K562 (cell line): ENCODE results near the gene RNF212B. TPM values are rescaled to one million over a fixed set of nuclear protein-coding genes. Genes with fewer than 3 reads are reported as not detected.

Experiments
- CEBPG ChIP-seq, 3 experiments: fragments of 200-800 bp in 1 of 3; sonication (Bioruptor generic) in 1 of 3; sonication (generic) in 1 of 3; formaldehyde crosslinking in 1 of 3; IDR thresholded peaks in 2 of 3; conservative IDR thresholded peaks in 1 of 3; 2 replicates each; pipeline versions ENCODE4 v1.6.1 to v1.8.0; 2016 to 2022; ENCODE audit warnings: missing compliant biosample characterization in 2 of 3, missing genetic modification characterization in 2 of 3, mild to moderate bottlenecking in 1 of 3, missing genetic modification reagents in 1 of 3
- CXXC5 ChIP-seq: fragments of 250-450 bp; sonication (Bioruptor Pico); IDR thresholded peaks from 2 replicates; pipeline ENCODE4 v1.8.0; 2022; ENCODE audit warnings: inconsistent platforms, mild to moderate bottlenecking, moderate library complexity
- DPF2 ChIP-seq: fragments of 450-650 bp; IDR thresholded peaks from 2 replicates; pipeline ENCODE4 v1.6.1; 2016
- ZNF764 ChIP-seq: fragments of 250-450 bp; sonication (Bioruptor Pico); IDR thresholded peaks from 2 replicates; pipeline ENCODE4 v1.4.0; 2020; ENCODE audit warnings: low read depth, mild to moderate bottlenecking, moderate library complexity
- polyA plus RNA-seq, 8 experiments: library from polyadenylated mRNA; depleted of rRNA in 4 of 8; stranded (reverse) in 5 of 8; unstranded in 3 of 8; fragments of >200 nt; fragmentation: Nextera tagmentation in 2 of 8; fragmentation: Illumina TruSeq in 1 of 8; extraction: Ambion mirVana in 2 of 8; extraction: Trizol in 1 of 8; gene quantifications; 2 replicates each; pipeline versions ENCODE4 v1.2.1 to v1.2.3, GENCODE V29; 2011 to 2014; ENCODE audit warnings: inconsistent platforms in 1 of 8, missing spikeins in 1 of 8
- total RNA-seq, 7 experiments: library from RNA; depleted of rRNA in 6 of 7; stranded (reverse); fragments of >200 nt in 6 of 7; fragmentation: Illumina TruSeq in 2 of 7; extraction: Trizol in 2 of 7; gene quantifications; 2 replicates each; pipeline versions ENCODE4 v1.2.1 to v1.2.3, GENCODE V29; 2011 to 2021; ENCODE audit warnings: low replicate concordance in 1 of 7
- TF ChIP-seq, protein P1 (sequence below): fragments of 200-600 bp; sonication (generic); IDR thresholded peaks from one replicate; pipeline ENCODE4 v1.6.1; 2012; ENCODE audit warnings: mild to moderate bottlenecking, low read depth, low read length, inconsistent platforms
- TF ChIP-seq, protein P2 (sequence below): fragments of 200-800 bp; sonication (Bioruptor generic); IDR thresholded peaks from 2 replicates; pipeline ENCODE4 v1.6.1; 2016; ENCODE audit warnings: missing genetic modification characterization, missing compliant biosample characterization
- TF ChIP-seq, protein P3 (sequence below): sonication (generic); formaldehyde crosslinking; IDR thresholded peaks from 2 replicates; pipeline ENCODE4 v1.9.0; 2022; ENCODE audit warnings: mild to moderate bottlenecking, missing genetic modification reagents

RNF212B gene
- total and polyA plus RNA-seq, 9 of the 15 experiments (the other 6 are each of a cell fraction or from before 2014, with no cell fraction given): 0.15 to 0.43 (median 0.27) TPM; not detected in 3

DNA sequence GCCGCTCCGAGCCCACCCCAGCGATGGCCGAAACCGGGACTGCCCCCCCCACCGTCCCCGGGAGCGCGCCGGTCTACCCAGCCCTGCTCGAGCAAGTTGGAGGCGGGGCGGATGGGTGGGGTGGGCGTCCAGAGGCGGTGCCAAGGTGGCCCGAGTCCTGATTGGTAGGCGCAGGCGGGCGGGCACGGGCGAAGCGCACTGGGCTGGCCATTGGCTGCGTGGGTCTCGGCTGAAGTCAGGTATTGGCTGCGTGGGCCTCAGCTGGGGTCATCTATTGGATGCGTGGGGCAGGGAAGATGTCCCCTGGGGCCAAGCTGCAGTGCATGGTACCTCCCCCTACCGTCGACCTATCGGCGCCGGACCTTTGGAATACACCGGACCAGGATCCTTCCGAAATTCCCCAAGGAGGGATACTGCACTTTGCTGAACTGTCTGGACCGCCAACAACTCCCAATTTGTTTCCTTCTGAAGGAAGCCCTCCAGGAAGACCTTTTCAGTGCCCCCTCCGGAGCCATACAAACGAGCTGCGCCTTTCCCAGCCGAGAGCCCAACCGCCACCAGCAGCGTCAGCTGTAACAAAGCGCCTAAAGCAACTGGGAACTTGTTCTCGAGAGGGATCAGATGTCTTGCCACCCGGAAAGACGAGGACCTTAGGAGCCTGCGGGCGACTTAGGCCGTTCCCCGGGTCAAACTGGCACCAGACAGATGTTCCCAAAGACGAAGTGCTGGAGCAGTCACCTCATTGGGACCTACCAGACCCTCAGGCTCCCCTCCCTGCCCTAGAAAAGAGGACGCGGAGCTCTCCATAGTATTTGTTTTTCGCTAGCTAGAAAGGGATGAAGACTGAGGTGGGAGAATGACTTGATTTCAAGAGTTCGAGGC is 48.5 kb downstream of the RNF212B start, which contains the start of gene HOMEZ (continued):
- TF ChIP-seq, protein P1, sequence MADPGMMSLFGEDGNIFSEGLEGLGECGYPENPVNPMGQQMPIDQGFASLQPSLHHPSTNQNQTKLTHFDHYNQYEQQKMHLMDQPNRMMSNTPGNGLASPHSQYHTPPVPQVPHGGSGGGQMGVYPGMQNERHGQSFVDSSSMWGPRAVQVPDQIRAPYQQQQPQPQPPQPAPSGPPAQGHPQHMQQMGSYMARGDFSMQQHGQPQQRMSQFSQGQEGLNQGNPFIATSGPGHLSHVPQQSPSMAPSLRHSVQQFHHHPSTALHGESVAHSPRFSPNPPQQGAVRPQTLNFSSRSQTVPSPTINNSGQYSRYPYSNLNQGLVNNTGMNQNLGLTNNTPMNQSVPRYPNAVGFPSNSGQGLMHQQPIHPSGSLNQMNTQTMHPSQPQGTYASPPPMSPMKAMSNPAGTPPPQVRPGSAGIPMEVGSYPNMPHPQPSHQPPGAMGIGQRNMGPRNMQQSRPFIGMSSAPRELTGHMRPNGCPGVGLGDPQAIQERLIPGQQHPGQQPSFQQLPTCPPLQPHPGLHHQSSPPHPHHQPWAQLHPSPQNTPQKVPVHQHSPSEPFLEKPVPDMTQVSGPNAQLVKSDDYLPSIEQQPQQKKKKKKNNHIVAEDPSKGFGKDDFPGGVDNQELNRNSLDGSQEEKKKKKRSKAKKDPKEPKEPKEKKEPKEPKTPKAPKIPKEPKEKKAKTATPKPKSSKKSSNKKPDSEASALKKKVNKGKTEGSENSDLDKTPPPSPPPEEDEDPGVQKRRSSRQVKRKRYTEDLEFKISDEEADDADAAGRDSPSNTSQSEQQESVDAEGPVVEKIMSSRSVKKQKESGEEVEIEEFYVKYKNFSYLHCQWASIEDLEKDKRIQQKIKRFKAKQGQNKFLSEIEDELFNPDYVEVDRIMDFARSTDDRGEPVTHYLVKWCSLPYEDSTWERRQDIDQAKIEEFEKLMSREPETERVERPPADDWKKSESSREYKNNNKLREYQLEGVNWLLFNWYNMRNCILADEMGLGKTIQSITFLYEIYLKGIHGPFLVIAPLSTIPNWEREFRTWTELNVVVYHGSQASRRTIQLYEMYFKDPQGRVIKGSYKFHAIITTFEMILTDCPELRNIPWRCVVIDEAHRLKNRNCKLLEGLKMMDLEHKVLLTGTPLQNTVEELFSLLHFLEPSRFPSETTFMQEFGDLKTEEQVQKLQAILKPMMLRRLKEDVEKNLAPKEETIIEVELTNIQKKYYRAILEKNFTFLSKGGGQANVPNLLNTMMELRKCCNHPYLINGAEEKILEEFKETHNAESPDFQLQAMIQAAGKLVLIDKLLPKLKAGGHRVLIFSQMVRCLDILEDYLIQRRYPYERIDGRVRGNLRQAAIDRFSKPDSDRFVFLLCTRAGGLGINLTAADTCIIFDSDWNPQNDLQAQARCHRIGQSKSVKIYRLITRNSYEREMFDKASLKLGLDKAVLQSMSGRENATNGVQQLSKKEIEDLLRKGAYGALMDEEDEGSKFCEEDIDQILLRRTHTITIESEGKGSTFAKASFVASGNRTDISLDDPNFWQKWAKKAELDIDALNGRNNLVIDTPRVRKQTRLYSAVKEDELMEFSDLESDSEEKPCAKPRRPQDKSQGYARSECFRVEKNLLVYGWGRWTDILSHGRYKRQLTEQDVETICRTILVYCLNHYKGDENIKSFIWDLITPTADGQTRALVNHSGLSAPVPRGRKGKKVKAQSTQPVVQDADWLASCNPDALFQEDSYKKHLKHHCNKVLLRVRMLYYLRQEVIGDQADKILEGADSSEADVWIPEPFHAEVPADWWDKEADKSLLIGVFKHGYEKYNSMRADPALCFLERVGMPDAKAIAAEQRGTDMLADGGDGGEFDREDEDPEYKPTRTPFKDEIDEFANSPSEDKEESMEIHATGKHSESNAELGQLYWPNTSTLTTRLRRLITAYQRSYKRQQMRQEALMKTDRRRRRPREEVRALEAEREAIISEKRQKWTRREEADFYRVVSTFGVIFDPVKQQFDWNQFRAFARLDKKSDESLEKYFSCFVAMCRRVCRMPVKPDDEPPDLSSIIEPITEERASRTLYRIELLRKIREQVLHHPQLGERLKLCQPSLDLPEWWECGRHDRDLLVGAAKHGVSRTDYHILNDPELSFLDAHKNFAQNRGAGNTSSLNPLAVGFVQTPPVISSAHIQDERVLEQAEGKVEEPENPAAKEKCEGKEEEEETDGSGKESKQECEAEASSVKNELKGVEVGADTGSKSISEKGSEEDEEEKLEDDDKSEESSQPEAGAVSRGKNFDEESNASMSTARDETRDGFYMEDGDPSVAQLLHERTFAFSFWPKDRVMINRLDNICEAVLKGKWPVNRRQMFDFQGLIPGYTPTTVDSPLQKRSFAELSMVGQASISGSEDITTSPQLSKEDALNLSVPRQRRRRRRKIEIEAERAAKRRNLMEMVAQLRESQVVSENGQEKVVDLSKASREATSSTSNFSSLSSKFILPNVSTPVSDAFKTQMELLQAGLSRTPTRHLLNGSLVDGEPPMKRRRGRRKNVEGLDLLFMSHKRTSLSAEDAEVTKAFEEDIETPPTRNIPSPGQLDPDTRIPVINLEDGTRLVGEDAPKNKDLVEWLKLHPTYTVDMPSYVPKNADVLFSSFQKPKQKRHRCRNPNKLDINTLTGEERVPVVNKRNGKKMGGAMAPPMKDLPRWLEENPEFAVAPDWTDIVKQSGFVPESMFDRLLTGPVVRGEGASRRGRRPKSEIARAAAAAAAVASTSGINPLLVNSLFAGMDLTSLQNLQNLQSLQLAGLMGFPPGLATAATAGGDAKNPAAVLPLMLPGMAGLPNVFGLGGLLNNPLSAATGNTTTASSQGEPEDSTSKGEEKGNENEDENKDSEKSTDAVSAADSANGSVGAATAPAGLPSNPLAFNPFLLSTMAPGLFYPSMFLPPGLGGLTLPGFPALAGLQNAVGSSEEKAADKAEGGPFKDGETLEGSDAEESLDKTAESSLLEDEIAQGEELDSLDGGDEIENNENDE: no peak
- TF ChIP-seq, protein P2, sequence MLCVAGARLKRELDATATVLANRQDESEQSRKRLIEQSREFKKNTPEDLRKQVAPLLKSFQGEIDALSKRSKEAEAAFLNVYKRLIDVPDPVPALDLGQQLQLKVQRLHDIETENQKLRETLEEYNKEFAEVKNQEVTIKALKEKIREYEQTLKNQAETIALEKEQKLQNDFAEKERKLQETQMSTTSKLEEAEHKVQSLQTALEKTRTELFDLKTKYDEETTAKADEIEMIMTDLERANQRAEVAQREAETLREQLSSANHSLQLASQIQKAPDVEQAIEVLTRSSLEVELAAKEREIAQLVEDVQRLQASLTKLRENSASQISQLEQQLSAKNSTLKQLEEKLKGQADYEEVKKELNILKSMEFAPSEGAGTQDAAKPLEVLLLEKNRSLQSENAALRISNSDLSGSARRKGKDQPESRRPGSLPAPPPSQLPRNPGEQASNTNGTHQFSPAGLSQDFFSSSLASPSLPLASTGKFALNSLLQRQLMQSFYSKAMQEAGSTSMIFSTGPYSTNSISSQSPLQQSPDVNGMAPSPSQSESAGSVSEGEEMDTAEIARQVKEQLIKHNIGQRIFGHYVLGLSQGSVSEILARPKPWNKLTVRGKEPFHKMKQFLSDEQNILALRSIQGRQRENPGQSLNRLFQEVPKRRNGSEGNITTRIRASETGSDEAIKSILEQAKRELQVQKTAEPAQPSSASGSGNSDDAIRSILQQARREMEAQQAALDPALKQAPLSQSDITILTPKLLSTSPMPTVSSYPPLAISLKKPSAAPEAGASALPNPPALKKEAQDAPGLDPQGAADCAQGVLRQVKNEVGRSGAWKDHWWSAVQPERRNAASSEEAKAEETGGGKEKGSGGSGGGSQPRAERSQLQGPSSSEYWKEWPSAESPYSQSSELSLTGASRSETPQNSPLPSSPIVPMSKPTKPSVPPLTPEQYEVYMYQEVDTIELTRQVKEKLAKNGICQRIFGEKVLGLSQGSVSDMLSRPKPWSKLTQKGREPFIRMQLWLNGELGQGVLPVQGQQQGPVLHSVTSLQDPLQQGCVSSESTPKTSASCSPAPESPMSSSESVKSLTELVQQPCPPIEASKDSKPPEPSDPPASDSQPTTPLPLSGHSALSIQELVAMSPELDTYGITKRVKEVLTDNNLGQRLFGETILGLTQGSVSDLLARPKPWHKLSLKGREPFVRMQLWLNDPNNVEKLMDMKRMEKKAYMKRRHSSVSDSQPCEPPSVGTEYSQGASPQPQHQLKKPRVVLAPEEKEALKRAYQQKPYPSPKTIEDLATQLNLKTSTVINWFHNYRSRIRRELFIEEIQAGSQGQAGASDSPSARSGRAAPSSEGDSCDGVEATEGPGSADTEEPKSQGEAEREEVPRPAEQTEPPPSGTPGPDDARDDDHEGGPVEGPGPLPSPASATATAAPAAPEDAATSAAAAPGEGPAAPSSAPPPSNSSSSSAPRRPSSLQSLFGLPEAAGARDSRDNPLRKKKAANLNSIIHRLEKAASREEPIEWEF (CRISPR knock-in tag): no peak
- no peak for TF ChIP-seq CEBPG (CRISPR knock-in tag; IDR thresholded peaks at IDR 0.05)
- no peak for TF ChIP-seq CEBPG (tag; conservative IDR thresholded peaks at IDR 0.05 in 1 of 2, IDR thresholded peaks at IDR 0.05 in 1 of 2)
- TF ChIP-seq CXXC5 (CRISPR knock-in tag): peak; percentile 62
- TF ChIP-seq, protein P3, sequence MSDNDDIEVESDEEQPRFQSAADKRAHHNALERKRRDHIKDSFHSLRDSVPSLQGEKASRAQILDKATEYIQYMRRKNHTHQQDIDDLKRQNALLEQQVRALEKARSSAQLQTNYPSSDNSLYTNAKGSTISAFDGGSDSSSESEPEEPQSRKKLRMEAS: no peak
- TF ChIP-seq DPF2: no peak
- no peak for TF ChIP-seq ZNF764 (CRISPR knock-in tag)
